Measurements from ENCODE around the gene FLYWCH1.

The FLYWCH1 gene

GRCh38 chr16:2954656-2955381, 43.1 kb downstream of the FLYWCH1 start:
- DNase-seq: no peak

- DNase-seq: no peak
These were observed 43.7 kb downstream of the FLYWCH1 start for GRCh38 chr16:2955438-2955778.

GRCh38 chr16:2955779-2956578, 44.2 kb downstream of the FLYWCH1 start:
- DNase-seq: no peak

GRCh38 chr16:2956579-2956956, 44.8 kb downstream of the FLYWCH1 start:
- DNase-seq: no peak

GRCh38 chr16:2959206-2959605, 47.5 kb downstream of the FLYWCH1 start:
- no peak for DNase-seq

- no peak for DNase-seq
These were observed 48.7 kb downstream of the FLYWCH1 start for GRCh38 chr16:2960183-2961010.

GRCh38 chr16:2962334-2963073, 50.8 kb downstream of the FLYWCH1 start:
- no peak for DNase-seq

GRCh38 chr16:2963074-2963722, 51.5 kb downstream of the FLYWCH1 start:
- DNase-seq: no peak

GRCh38 chr16:2963723-2964474, 52.2 kb downstream of the FLYWCH1 start, which contains the start of gene KREMEN2:
Gene KREMEN2, plus strand, starts transcription at chr16:2964275. Its CDS starts 246 bp downstream, at chr16:2964521.
- peak; percentile 73 for DNase-seq

- peak; percentile 82 for DNase-seq
These were observed 53.0 kb downstream of the FLYWCH1 start for GRCh38 chr16:2964475-2965336.

- DNase-seq: no peak
These were observed 54.5 kb downstream of the FLYWCH1 start for GRCh38 chr16:2966043-2966807.

GRCh38 chr16:2966808-2967191, 55.1 kb downstream of the FLYWCH1 start:
- DNase-seq: no peak

GRCh38 chr16:2967211-2967631, 55.5 kb downstream of the FLYWCH1 start:
- DNase-seq: no peak

GRCh38 chr16:2967721-2968161, 56.0 kb downstream of the FLYWCH1 start:
- no peak for DNase-seq

GRCh38 chr16:2968368-2968737, 56.6 kb downstream of the FLYWCH1 start:
- DNase-seq: no peak

GRCh38 chr16:2968738-2969544, 57.2 kb downstream of the FLYWCH1 start, which contains the start of gene PAQR4:
Gene PAQR4, plus strand, starts transcription at chr16:2969348. Its CDS starts 327 bp downstream, at chr16:2969675.
- peak; percentile 92 for DNase-seq

- DNase-seq: peak; percentile 87
These were observed 58.1 kb downstream of the FLYWCH1 start for GRCh38 chr16:2969545-2970521.

Measured in activated CD8-positive, alpha-beta memory T cell treated with anti-CD3 and anti-CD28 coated beads for 24 hours (primary cell).